ENCODE data around the gene PORCN. TPM values are rescaled to one million over a fixed set of nuclear protein-coding genes. Genes with fewer than 3 reads are reported as not detected.

Gene PORCN
- total and polyA plus RNA-seq, 7 donors: 4.8 to 12.2 (median 8.6) TPM

- Histone ChIP-seq H3K4me1 (no peaks in the 10 kb centered on the region), H3K27ac (peak overlapping the region; percentile 30), H3K4me3 (no peak overlapping the region), H3K27me3 (ENCODE audit: insufficient read depth in 3 of 3, low read length in 2 of 3) (no peaks in the 10 kb centered on the region), H3K36me3 (ENCODE audit: insufficient read depth in 1 of 2, low read depth in 1 of 2) (peaks cover 0 to 12% of the 10 kb centered on the region in 2 donors), H3K9me3 (no peaks in the 10 kb centered on the region)
- peak in 3 of 4 donors; percentile 67 to 80 (median 75) for ATAC-seq
- intact Hi-C loops (cut with DNase I): no loop called here
- no peak for DNase-seq
- no peak for TF ChIP-seq CTCF (IDR thresholded peaks at IDR 0.05)
- 56 to 62% (median 58%) methylated on average over 5 of the region's 5 CpGs for WGBS, 3 donors
Observed at GRCh38 chrX:48531358-48531959, 22.7 kb downstream of the PORCN start.

GRCh38 chrX:48532161-48532560 is 23.4 kb downstream of the PORCN start:
- WGBS, 3 donors: 68 to 86% (median 83%) methylated on average over 1 of the region's 1 CpG
- TF ChIP-seq CTCF (IDR thresholded peaks at IDR 0.05): no peak
- no peaks in the 10 kb centered on the region for H3K4me1 ChIP-seq
- no peaks in the 10 kb centered on the region for H3K9me3 ChIP-seq
- DNase-seq (no peak), ATAC-seq (no peak)
- H3K27ac ChIP-seq: no peak overlapping the region
- H3K36me3 ChIP-seq (ENCODE audit: insufficient read depth in 1 of 2, low read depth in 1 of 2): peaks cover 0 to 6% of the 10 kb centered on the region in 2 donors
- intact Hi-C loops (cut with DNase I): no loop called here
- no peaks in the 10 kb centered on the region for H3K27me3 ChIP-seq (ENCODE audit: insufficient read depth in 3 of 3, low read length in 2 of 3)
- H3K4me3 ChIP-seq: no peak overlapping the region

GRCh38 chrX:48533165-48533564 is 24.4 kb downstream of the PORCN start:
- 85 to 100% (median 88%) methylated on average over 3 of the region's 3 CpGs for WGBS, 3 donors
- Histone ChIP-seq H3K4me1 (no peaks in the 10 kb centered on the region), H3K4me3 (no peak overlapping the region), H3K36me3 (ENCODE audit: insufficient read depth in 1 of 2, low read depth in 1 of 2) (no peaks in the 10 kb centered on the region), H3K27ac (no peak overlapping the region), H3K9me3 (no peaks in the 10 kb centered on the region), H3K27me3 (ENCODE audit: insufficient read depth in 3 of 3, low read length in 2 of 3) (no peaks in the 10 kb centered on the region)
- no peak for ATAC-seq
- TF ChIP-seq CTCF (IDR thresholded peaks at IDR 0.05): no peak
- intact Hi-C loops (cut with DNase I): no loop called here
- DNase-seq: no peak

- no peaks in the 10 kb centered on the region for H3K27me3 ChIP-seq (ENCODE audit: insufficient read depth in 3 of 3, low read length in 2 of 3)
- H3K36me3 ChIP-seq (ENCODE audit: insufficient read depth in 1 of 2, low read depth in 1 of 2): peaks cover 0 to 19% of the 10 kb centered on the region in 2 donors
- no peak for DNase-seq
- no peak for ATAC-seq
- no peaks in the 10 kb centered on the region for H3K4me1 ChIP-seq
- no peak for TF ChIP-seq CTCF (IDR thresholded peaks at IDR 0.05)
- intact Hi-C loops (cut with DNase I): no loop called here
- H3K9me3 ChIP-seq: no peaks in the 10 kb centered on the region
- peak overlapping the region; percentile 89 for H3K27ac ChIP-seq
- WGBS, 3 donors: 81 to 84% (median 83%) methylated on average over 22 to 23 of the region's 23 CpGs
- peak overlapping the region; percentile 82 for H3K4me3 ChIP-seq
Observed at GRCh38 chrX:48538641-48539344, 30.0 kb downstream of the PORCN start.

Measured in psoas muscle (tissue), 8 donors.